A204.1 (cell line): ENCODE data around the gene MEGF6.

Experiments
- FAIRE-seq: peaks from 2 replicates; lab custom pipeline; 2012; peaks lifted over from hg19 to GRCh38; lab: Jason Lieb, UNC

The MEGF6 gene

DNA sequence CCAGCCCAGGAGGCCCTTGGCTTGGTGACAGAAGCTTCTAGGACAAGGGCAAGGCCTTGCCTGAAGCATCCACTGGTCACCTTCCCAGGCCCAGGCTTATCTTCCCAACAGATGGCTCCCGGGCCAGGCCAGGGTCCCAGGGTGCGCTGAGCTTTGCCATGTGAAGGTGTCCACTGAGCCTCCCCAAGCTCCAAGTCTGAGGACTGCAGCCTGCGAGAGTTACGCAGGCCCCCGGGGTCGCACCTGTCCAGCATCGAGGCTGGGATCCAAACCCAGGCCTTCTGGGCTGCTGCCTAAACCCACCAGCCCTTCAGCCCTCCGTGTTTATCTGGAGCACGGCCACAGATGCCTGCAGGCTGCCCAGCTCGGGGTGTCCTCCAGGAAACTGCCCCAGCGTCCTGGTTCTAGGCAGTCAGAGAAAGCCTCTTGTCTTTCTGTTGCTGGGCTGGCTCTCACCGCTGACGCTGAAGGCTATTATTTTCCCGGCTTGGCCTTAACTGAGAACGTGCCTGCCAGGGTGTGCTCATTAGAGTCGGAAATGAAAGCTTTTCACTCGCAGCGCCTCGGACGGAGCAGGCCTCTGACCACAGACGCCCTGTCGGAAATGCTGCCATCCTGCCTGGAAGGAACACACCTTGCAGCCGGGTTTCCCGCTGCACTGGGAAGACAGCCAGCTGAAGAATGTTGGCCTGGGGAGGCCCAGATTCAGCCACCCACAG is 71.4 kb downstream of the MEGF6 start:
- FAIRE-seq, result no peak

- no peak for FAIRE-seq
These were observed 73.9 kb downstream of the MEGF6 start for GRCh38 chr1:3537359-3537758.

DNA sequence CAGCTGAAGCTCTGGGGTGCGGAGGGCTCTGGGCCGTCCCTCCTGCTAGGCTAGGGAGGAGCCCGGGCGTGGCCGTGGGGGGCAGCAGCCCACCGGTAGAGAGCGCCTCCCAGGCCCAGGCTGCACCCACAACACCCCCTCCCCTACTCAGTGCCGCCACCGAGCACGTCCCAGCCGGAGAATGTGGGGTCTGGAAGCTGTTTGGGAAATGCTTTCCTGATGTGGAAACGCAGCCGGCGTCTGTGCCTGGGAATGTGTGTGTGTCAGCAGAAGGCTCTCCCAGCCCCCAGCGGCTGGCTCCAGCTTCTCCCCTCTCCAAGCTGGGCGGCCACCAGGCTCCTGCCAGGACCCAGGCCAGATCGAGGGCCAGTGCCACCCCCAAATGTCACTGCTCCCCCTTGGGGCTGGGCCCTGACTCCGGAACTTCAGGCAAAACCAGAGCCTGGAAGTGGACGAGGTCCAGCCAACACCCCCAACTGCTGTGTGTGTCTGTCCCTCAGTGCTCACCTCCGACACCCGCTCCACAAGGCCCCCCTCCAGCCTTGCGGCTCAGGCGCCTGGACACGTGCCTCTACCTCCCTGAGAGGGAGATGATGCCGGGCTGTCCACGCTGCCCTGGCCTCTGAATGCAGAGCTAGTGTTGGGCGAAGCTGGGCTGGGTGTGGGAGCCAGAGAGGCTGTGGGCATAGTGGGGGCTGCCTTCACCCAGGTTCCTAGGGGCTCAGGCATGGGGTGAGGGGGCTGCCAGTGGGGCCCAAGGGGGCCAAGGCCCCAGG is 74.7 kb downstream of the MEGF6 start:
- FAIRE-seq, result no peak

GRCh38 chr1:3535732-3536131 is 75.6 kb downstream of the MEGF6 start:
- FAIRE-seq, result no peak

- no peak for FAIRE-seq
These were observed 76.3 kb downstream of the MEGF6 start for GRCh38 chr1:3534803-3535637.

DNA sequence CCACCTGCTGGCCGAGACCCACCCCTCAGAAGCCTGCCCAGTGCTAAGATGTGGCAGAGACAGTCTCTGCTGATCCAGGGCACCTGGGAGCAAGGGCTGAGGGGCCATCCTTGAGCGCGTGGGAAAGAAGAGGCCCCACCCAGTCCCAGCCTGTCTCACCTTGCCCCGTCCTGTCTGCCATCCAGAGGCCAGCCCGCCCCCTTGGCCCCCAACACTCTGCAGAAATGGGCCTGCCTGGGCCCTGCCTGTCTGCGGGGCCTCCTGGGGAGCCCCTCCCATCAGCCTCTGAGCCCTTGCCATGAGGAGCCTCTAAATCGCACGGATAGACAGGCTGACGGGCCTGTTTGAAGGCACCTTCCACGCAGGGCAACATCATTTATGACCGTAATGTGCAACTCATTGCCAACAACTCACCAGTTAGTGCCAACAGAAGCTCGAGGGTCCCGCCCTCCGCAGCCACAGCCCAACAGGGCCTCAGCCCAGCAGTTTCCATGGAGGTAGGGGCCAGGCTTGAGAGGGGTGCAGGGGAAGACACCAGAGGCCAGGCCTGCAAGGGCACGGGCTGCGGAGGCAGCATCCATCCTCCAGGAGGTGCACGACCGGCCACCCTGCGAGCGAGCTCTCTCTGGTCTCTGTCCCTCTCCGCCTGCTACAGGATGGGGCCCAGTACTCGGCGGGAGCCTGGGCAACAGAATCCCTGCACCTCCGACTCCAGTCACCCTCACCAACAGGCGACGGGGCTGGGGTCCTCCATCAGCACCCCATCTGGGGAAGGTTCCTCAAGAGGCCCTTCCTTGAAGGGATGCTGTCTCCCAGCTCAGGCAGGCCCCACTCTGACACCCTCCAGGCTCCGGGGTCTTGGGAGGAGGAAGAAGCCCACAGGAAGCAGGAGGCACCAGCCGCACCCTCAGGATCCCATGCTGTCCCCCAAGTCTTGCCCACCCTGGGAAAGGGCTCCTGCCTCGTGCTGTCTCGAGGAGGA is 78.0 kb downstream of the MEGF6 start:
- FAIRE-seq, result no peak

DNA sequence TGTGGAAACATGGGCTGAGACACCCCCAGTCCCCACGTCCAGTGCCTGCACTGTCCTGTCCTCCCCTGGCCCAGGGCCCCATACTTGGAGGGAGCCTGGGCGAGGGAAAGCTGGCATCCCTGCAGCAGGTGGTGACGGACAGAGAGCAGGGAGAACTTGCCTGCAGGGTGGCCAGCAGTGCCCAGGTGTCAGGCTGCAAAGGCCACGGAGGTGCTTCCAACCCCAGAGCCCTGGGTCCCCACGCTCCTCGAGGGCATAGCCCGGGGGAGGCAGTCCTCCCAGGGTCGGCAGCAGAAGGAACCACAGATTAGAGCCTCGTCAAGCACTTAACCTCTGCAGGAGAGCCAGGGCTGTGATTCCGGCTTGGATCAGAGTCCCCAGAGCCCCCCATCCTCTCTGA is 79.4 kb downstream of the MEGF6 start:
- FAIRE-seq, result no peak

- FAIRE-seq, result no peak
These were observed 80.1 kb downstream of the MEGF6 start for GRCh38 chr1:3530926-3531818.

DNA sequence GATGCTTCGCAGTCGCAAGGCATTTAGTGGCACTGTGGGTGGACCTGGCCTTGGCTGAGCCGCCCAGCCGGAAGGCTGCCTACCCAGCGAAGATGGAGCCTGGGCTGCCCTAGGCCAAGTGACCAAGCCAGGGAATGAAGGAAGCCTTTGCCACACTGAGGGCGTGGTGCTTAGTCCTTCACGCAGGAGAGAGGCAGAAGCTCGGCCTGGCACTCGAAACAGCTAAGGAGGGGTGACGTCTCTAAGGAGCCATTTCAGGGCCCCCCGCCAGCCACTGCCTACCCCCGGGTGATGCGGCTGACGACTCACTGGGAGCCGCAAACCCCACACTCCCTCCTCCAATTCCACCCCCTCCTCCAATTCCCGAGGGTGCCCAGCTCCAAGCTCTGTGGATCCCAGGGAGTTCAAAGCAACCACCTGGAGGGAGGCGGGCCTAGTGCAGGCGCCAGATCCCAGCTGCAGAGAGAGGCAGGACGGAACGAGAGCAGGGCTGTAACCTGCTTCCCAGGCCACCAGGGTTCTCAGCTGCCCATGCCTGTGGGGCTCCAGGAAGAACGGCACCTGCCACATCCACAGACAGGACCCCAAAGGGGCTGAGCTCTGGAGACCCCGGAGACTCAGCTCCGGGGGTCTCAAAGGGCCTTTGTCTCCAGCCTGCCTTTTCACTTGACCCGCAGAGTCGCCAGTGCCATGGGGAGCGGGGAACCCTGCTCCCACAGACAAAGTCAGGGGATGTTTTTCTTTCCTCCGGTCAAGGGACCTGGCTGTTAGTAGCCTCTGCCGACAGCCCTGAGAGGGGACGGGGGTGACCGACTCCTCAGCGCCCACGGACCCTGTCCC is 81.0 kb downstream of the MEGF6 start:
- FAIRE-seq, result no peak

DNA sequence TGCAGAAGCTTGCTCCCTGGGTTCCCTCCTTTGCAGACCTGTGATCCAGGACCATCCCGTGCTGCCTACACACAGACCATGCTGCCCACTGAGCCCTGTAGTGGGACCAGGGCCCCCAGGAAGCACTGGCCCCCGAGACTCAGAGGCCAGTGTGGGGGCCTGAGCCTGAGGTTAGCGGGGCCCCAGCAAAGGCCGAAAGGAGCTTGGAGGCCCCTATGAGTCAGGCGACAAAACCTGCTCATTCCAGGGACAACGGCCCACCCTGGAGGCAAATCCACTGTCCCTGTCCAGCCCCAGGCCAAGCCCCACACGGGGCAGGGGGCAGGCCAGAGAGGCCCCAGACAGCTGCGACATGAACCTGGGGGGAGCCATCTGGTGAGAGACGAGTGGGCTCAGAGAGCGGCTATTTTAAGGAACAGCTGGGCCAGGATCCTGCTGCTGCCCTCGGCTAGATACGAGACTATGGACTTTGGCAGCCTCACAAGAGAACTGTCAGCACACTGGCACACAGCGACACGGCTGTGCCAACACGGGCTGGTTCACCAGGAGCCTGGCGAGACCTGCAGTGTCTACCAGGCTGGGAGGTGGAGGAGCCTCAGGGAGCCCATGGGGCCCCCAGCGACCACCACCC is 82.1 kb downstream of the MEGF6 start:
- no peak for FAIRE-seq

DNA sequence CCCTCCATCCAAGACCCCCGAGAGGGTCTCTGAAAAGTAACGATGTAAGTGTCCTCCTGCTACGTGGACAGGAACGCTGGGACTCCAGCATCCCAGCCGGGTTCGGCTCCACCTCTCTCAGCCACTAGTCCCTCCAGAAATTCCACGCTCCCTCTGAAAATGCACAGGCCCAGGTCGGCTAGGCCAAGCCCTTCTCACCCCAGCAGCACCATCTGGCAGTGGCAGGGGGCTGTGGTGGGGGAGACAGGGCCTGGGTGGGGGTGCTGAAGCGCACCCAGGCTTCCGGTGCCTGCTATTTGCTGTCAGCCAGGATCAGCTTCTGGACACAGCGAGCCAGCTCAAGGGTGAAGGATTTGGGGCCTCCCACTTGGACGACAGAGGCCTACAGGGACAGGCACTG is 83.5 kb downstream of the MEGF6 start:
- FAIRE-seq, result no peak

- no peak for FAIRE-seq
These were observed 85.5 kb downstream of the MEGF6 start for GRCh38 chr1:3525551-3526482.

DNA sequence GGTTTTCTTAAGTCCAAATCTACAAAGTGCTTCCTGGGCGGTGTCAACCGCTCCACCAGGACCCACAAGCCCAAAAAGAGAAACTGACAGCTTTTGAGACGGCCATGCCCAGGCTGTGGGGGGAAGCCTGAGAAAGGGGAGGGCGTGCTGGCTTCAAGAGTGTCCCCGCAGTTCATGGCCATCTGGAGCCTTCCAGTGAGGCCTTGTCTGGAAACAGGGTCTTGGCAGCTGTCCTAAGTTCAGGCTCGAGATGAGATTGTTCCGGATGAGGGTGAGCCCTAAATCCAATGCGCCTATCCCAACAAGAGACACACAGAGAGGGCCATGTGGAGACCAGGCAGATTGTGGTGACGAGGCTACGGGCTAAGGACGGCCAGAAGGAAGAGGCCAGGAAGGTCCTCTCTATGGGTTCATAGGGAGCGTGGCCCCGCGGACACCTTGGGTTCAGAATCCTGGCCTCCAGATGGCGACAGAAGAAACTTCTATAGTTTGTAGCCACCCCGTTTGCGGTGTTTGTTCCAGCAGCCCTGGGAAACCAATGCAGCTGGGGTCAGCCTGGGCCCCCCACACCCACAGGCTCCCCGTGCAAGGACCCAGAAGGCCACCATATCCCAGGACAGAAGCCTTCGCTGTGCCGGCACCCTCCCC is 86.6 kb downstream of the MEGF6 start:
- no peak for FAIRE-seq

DNA sequence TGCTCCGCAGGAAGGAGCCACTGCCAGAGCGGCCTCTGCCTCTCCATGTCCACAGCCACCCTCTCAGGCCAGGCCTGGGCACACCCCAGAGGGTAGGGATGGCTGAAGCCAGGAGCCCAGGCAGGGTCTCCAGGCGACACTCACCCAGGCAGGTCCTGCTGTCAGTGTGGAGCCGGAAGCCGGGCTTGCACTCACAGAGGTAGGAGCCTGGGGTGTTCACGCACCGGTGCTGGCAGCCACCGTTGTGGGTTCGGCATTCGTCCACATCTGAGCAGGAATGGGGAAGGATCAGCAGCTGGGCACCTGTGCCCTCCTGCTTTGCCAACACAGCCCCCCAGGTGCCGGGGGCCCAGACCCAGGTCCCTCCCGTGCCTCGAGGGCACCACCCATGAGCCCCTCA is 87.3 kb downstream of the MEGF6 start:
- no peak for FAIRE-seq

DNA sequence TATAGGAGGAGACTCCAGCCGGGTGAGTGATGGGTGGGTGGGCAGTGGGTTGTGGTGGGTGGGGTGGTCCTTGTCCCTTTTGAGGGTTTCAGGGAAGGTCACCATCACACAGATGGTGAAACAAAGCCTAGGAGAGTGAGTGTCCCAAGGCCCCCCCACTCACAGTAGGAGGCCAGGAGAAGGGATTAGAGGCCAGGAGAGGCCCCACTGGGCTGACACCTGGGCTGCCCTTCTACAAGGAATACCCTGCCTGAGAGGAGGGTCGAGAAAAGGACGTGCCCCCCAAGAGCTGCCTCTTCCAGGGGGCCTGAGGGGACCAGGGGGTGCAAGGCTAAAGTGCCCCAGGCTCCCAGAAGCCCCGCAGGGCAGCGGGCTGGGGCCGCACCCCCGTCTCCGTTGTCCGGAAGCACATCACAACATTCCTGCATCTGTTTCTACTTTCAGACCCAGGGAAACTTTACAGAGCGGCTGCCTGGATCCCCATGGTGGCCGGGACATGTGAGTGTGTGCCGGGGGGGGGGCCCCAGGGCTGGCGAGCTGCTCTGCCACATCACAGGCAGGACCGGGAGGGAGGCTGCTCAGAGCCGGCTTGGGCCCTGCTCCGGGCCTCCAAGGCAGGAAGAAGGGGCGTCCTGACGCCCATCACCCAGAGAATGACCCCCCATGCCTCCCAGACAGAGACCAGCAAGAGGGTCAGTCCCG is 88.6 kb downstream of the MEGF6 start:
- no peak for FAIRE-seq

DNA sequence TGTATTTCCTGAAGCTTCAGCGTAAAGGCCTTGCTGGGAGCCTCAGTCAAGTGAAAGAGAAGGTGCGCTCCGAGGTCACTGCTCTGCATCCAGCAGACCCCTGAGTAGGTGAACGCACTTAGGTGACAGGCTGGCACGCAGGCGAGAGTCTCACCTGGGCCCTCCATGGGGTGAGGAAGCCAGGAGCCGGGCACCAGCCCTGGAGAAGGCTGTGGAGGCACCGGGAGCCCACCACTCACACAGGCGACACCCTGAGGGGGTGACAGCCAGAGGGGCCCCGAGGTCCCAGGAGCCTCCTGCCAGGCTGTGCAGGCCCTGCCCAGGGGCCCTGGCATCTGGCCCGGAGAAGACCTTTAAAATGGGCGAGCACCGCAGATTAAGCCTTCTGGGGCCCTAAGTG is 89.2 kb downstream of the MEGF6 start:
- FAIRE-seq, result no peak

- no peak for FAIRE-seq
These were observed 89.9 kb downstream of the MEGF6 start for GRCh38 chr1:3521426-3521825.
